ENCODE measurements around the gene MACROD2. TPM values are rescaled to one million over a fixed set of nuclear protein-coding genes. Genes with fewer than 3 reads are reported as not detected.

The MACROD2 gene
- total RNA-seq, 2 donors from 2014 or later = 8.3 to 21.8 TPM

DNA sequence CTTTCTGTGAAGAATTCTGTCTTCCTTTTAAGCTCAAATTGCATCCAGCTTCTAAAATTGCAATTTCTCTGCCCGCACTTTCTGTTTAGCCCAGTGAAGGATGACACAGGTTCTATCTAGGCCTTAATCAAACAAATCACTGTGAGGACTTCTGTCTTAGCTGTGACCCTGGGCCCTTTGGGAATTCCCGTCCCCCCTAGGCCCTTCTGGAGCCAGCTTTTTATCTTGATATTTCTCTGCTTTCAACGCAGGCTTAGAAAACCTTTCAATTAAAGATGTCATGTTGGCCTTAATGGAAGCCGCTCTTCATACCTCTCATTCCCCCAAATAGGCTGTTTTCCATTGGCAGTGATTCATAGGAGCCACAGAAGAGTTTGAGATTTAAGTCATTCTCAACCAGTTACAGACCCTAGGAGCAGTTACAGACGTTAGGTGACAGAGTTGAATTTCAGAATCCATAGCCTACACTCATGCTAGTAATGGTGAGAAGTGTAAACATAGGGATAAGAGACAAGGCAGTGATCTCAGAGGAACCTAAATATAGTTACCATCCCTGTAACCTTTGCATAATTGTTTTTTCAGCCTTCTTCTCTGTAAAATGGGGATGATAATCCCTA is 416.9 kb downstream of the MACROD2 start:
- WGBS, 2 donors = 83 to 85% methylated on average over 5 of the region's 5 CpGs
- H3K27me3 ChIP-seq = no peaks in the 10 kb centered on the region
- DNase-seq = no peak

GRCh38 chr20:14413835-14414234 is 418.5 kb downstream of the MACROD2 start:
- Histone ChIP-seq H3K27ac (no peak overlapping the region), H3K27me3 (no peaks in the 10 kb centered on the region), H3K36me3 (replicated peaks in 1 of 2; ENCODE audit: insufficient read depth in 1 of 2, low read depth in 2 of 2) (no peaks in the 10 kb centered on the region), H3K9me3 (no peaks in the 10 kb centered on the region), H3K4me3 (no peak overlapping the region), H3K4me1 (peaks cover 8% of the 10 kb centered on the region)
- WGBS, 2 donors = 73 to 80% methylated on average over 3 of the region's 3 CpGs
- DNase-seq = no peak
- intact Hi-C loops (cut with DNase I) = no loop called here
- ATAC-seq = no peak
- TF ChIP-seq, protein P1, sequence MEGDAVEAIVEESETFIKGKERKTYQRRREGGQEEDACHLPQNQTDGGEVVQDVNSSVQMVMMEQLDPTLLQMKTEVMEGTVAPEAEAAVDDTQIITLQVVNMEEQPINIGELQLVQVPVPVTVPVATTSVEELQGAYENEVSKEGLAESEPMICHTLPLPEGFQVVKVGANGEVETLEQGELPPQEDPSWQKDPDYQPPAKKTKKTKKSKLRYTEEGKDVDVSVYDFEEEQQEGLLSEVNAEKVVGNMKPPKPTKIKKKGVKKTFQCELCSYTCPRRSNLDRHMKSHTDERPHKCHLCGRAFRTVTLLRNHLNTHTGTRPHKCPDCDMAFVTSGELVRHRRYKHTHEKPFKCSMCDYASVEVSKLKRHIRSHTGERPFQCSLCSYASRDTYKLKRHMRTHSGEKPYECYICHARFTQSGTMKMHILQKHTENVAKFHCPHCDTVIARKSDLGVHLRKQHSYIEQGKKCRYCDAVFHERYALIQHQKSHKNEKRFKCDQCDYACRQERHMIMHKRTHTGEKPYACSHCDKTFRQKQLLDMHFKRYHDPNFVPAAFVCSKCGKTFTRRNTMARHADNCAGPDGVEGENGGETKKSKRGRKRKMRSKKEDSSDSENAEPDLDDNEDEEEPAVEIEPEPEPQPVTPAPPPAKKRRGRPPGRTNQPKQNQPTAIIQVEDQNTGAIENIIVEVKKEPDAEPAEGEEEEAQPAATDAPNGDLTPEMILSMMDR (IDR thresholded peaks at IDR 0.05) = no peak
- no peak for TF ChIP-seq POLR2A (IDR thresholded peaks at IDR 0.05)

More for the DNA sequence above, 416.9 kb downstream of the MACROD2 start:
- Histone ChIP-seq H3K27ac (no peak overlapping the region), H3K36me3 (replicated peaks in 1 of 2; ENCODE audit: insufficient read depth in 1 of 2, low read depth in 2 of 2) (no peaks in the 10 kb centered on the region), H3K9me3 (no peaks in the 10 kb centered on the region), H3K4me1 (peaks cover 8% of the 10 kb centered on the region), H3K4me3 (no peak overlapping the region)
- intact Hi-C loops (cut with DNase I) = no loop called here
- TF ChIP-seq, protein P1 (IDR thresholded peaks at IDR 0.05) = no peak
- TF ChIP-seq POLR2A (IDR thresholded peaks at IDR 0.05) = no peak
- no peak for ATAC-seq

- intact Hi-C loops (cut with DNase I) = no loop called here
- Histone ChIP-seq H3K4me1 (peaks cover 8% of the 10 kb centered on the region), H3K27ac (no peak overlapping the region), H3K4me3 (no peak overlapping the region), H3K27me3 (no peaks in the 10 kb centered on the region), H3K36me3 (replicated peaks in 1 of 2; ENCODE audit: insufficient read depth in 1 of 2, low read depth in 2 of 2) (no peaks in the 10 kb centered on the region), H3K9me3 (no peaks in the 10 kb centered on the region)
- TF ChIP-seq POLR2A (IDR thresholded peaks at IDR 0.05) = no peak
- TF ChIP-seq, protein P1 (IDR thresholded peaks at IDR 0.05) = no peak
- 75 to 84% methylated on average over 2 of the region's 2 CpGs for WGBS, 2 donors
- DNase-seq (no peak), ATAC-seq (no peak)
These were observed 419.2 kb downstream of the MACROD2 start for GRCh38 chr20:14414560-14414959.

- intact Hi-C loops (cut with DNase I) = no loop called here
- no peaks in the 10 kb centered on the region for H3K9me3 ChIP-seq
- H3K4me1 ChIP-seq = peaks cover 8% of the 10 kb centered on the region
- H3K4me3 ChIP-seq = no peak overlapping the region
- ATAC-seq (no peak), DNase-seq (no peak)
- no peaks in the 10 kb centered on the region for H3K36me3 ChIP-seq (replicated peaks in 1 of 2; ENCODE audit: insufficient read depth in 1 of 2, low read depth in 2 of 2)
- TF ChIP-seq, protein P1 (IDR thresholded peaks at IDR 0.05) = no peak
- TF ChIP-seq POLR2A (IDR thresholded peaks at IDR 0.05) = no peak
- no peak overlapping the region for H3K27ac ChIP-seq
- no peaks in the 10 kb centered on the region for H3K27me3 ChIP-seq
- 2 to 7% methylated on average over 3 of the region's 3 CpGs for WGBS, 2 donors
These were observed 420.2 kb downstream of the MACROD2 start for GRCh38 chr20:14415467-14415866.

DNA sequence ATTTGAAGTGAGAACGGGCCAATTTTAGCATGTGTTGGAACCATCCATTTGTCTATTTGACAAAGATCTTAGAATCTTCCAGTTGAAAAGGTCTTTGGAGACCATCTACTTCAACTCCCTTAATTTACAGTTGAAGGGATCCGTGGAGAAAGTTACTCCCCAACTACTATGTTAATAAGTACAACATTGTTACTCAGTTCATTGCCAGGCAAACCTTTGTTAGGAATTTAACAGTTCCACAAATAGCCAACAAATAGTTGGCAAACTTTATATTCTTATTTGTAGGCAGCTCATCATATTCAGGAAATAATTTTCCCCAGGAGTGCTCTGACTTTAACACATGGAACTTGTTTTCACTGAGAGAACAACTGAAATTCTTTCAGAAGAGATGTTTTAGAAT is 423.1 kb downstream of the MACROD2 start:
- WGBS, 2 donors = 85 to 94% methylated on average over 2 of the region's 2 CpGs
- TF ChIP-seq, protein P1 (IDR thresholded peaks at IDR 0.05) = no peak

More for the DNA sequence above, 423.1 kb downstream of the MACROD2 start:
- Histone ChIP-seq H3K4me3 (no peak overlapping the region), H3K36me3 (replicated peaks in 1 of 2; ENCODE audit: insufficient read depth in 1 of 2, low read depth in 2 of 2) (no peaks in the 10 kb centered on the region), H3K27me3 (no peaks in the 10 kb centered on the region), H3K27ac (no peak overlapping the region), H3K9me3 (no peaks in the 10 kb centered on the region), H3K4me1 (peaks cover 4% of the 10 kb centered on the region)
- no peak for ATAC-seq
- DNase-seq = no peak
- intact Hi-C loops (cut with DNase I) = no loop called here

Measured in body of pancreas (tissue), 4 donors.